ENCODE results near the gene EVX1. TPM values are rescaled to one million over a fixed set of nuclear protein-coding genes. Genes with fewer than 3 reads are reported as not detected.

The EVX1 gene
- total RNA-seq, 1 donor from 2014 or later: 5.6 TPM

DNA sequence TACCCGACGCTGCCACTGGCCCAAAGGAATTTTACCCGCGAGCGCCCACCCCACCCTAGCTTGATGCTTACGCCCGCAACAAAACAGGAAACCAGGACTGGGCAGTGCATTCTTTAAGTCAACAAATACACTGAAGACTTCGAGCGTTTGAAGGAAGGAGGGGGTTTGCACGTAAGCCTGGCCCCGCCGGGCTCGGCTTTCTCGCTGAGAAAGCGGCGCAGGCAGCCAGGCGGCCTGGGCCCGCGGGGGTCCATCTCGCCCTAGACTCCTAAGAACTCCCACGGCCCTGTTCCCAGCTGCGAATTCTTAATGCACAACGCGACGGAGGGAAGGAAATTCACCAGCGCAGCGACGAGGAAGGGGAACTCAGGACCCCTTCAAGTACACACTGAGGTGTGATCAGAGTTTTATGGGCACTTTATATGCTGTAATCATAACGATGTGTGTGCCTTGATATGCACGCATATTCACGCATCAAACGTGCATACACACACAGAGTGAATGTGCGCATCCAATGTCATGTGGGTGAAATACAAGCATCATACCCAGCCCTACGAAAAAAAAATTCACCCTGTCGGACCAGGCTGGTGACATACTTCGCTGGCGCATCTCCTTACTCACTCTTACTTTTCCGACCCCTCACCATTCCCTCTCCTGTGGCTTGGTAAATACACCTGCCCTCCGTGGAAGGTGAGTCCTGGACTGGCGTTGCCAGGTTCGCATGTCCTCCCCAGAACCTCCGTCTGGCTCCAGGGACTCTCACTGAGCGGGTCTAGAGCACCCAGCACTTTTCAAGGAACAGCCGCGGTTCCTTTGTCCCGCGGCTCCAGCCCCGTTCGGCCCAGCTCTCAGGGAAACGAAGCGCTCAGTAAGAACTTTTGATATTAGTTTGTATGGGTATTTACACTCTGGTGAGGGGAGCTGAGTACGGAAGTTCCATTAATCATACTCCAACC lies 37.0 kb upstream of the EVX1 start:
- DNase-seq (ENCODE audit: low spot score): no peak

DNA sequence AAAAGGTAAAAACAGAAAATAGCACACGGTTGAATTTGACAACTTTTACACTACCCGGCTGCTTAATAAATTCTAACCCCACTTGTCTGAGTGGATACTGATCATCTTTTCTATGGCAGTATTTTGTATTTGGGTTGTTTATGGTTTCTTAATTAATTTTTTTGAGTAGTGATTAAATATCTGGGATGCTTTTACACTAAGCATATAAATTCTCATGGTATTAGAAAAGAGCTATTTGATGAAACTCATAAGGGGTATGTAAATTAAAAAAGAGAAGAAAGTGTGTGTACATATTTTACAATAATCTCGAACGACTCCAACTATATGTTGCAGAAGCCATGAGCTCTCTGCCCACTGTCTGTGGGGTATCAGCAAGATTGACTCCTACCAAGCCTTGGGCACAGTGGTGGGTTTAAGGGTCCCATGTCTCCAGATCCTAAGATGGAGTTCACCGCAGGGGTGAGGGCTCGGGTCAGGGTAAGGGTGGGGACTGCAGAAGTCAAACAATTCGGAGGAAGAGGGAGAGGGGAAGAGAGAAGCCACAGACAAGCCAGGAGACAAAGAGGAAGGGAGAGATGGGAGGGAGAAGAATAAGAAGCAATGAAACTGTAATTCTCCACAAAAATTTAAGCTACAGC lies 35.1 kb upstream of the EVX1 start:
- DNase-seq (ENCODE audit: low spot score): no peak

- no peak for DNase-seq (ENCODE audit: low spot score)
Observed at GRCh38 chr7:27208998-27209397, 33.6 kb upstream of the EVX1 start.

- DNase-seq (ENCODE audit: low spot score): no peak
Observed at GRCh38 chr7:27209933-27210440, 32.6 kb upstream of the EVX1 start.

- no peak for DNase-seq (ENCODE audit: low spot score)
Observed at GRCh38 chr7:27210441-27211083, 32.0 kb upstream of the EVX1 start.

- no peak for DNase-seq (ENCODE audit: low spot score)
Observed at GRCh38 chr7:27211084-27211446, 31.5 kb upstream of the EVX1 start.

- no peak for DNase-seq (ENCODE audit: low spot score)
Observed at GRCh38 chr7:27211764-27212204, 30.8 kb upstream of the EVX1 start.

DNA sequence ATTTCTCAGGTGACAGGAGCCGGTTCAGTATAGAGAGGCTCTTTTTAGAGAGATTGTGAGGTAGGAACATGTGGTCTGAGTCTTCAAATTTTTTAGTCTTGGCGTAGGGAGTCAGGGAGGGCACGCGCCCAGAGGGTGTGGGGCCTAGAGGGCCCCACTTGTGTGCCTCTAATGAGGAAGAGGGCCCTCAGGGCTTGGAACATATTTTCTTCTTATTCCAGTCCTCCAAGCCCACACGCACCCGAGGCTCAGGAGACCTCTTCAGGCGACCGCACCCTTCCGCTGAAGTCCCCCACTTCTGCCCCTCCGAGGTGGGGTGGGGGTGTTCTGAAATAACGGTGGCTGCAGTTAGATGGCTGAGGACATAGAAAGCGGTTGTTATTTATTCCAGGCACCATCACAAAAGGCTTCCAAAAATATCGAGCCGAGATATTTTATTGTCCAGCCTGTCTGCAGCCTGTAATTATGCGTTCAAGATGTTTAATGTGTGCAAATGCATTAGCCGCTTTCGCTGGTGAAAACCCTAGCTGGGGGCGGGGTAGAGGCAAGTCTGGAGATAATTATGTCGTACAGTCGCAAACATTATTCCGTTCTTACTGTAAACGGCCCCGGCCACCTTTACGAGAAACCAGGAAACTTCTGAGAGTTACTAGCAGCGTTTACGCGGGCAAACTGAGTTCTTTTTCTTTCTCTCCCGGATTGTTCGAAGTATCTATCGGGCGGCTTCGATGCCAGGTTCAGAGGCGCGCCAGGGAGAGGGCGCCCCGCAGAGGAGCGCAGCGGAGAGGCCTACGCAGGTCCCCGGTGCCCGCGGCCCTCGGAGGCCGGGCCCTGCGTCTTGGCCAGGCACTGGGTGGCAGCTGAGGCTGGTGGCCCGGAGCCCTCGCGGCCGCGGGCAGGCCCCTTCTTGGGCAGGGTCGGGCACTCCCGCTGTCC lies 29.8 kb upstream of the EVX1 start:
- DNase-seq (ENCODE audit: low spot score): no peak

- no peak for DNase-seq (ENCODE audit: low spot score)
Observed at GRCh38 chr7:27213433-27214238, 29.0 kb upstream of the EVX1 start.

DNA sequence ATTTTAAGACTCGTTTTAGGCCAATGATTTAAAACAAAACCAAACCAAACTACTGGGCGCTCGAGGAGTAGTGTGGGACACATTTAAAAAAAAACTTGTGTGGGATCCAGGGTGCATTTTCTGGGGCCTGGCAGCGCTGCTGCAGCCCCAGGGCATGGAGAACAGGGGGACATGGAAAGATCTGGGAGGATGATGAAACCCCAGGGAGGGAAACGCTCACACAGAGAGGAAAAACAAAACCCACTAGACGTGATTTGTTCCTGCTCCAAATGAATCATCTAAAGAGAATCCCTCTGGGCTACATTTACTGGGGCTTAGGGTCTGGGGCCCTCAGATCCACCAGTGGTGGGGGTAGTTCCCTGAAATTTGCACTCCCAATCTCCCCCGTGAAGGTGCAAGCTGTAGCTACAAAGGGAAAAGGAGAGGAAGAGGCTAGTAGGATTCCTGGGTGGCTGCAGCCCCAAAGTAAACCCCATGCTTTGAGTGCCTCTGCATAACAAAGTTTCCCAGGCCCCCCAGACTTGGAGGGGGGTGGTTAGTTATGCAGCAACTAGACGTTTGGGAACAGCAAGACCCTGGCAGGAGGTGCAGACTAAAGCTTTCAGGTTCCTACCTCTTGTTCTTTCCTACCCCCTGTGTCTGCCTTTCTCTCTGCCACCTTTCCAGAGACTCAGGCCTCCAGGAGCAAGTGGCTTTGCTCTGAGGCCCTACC lies 28.2 kb upstream of the EVX1 start:
- DNase-seq (ENCODE audit: low spot score): no peak

DNA sequence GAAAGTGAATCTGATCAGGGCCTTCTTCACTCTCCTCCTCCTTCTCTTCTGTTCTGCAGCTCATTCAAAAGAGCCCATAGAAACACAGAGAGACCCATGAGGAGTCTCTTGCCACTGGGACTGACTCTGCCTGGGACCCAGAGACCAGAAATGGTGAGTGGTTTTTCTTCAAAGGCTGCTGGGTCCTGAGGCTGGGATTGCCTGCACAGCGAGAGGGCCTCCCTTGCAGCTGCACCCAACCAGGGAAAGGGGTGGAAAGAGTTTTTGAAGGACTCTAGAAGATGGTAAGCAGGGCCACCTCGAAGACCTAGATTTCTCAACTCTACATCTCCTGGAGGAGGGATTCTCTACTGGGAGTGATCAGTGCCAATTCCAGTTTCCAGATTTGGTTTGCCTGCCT lies 27.2 kb upstream of the EVX1 start:
- no peak for DNase-seq (ENCODE audit: low spot score)

DNA sequence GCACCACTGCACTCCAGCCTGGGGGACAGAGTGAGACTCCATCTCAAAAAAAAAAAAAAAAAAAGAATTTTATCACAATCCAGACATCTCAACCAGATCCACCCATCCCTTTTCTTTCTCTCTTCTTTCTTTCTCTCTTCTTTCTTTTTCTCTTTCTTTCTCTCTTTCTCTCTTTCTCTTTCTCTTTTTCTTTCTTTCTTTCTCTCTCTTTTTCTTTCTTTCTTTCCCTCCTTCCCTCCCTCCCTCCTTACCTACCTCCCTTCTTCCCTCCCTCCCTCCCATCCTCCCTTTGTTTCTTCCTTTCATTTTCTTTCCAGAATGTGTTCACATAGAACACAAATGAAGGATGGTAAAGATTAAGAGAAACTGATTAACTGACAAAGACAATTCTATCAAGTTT lies 24.7 kb upstream of the EVX1 start:
- DNase-seq (ENCODE audit: low spot score): no peak

DNA sequence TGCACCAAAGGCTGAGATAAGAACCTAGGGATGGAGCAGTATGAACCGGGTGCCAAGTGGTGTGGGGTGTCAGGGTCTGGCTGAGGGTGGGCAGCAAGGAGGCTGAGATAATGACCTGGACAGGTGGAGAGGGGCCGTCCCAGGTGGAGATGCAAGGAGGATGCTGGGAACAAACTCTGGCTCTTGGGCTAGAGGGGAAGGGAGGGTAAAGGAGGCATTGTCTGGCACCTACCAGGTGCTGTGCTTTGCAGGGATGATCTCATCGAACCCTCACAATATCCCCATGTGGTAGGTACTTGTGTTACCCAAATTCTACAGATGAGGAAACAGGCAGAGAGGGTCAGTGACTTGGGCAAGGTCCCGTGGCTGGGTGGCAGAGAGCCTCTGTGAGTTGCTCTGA lies 22.8 kb upstream of the EVX1 start:
- no peak for DNase-seq (ENCODE audit: low spot score)

GRCh38 chr7:27220440-27220955 lies 22.1 kb upstream of the EVX1 start:
- no peak for DNase-seq (ENCODE audit: low spot score)

DNA sequence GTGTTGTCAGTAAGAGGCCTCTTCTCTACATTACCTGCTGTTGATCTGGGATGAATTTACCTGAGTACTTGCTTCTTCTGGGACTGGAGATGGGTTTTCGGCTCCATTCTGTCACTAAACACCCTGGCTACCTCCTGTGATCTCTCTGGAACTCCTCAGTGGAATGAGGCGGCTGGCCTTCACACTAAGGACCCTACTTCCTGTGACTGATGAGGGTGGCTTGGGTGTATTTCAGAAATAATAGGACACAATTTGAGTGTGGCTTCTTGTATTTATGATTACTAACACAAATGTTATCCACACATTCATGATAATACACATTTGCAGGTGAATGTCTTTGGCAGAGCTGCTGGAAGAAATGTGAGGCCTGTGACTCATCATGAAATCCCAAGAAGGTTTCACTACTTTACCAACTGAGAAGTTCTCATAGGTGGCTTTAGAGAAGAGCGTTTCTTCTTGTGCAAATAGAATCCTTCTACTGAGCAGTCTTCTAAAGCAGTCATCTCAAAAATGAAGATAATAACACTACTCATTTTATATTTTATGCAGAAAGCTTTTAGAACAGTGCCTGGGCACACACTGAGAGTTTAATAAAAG lies 21.3 kb upstream of the EVX1 start:
- no peak for DNase-seq (ENCODE audit: low spot score)

DNA sequence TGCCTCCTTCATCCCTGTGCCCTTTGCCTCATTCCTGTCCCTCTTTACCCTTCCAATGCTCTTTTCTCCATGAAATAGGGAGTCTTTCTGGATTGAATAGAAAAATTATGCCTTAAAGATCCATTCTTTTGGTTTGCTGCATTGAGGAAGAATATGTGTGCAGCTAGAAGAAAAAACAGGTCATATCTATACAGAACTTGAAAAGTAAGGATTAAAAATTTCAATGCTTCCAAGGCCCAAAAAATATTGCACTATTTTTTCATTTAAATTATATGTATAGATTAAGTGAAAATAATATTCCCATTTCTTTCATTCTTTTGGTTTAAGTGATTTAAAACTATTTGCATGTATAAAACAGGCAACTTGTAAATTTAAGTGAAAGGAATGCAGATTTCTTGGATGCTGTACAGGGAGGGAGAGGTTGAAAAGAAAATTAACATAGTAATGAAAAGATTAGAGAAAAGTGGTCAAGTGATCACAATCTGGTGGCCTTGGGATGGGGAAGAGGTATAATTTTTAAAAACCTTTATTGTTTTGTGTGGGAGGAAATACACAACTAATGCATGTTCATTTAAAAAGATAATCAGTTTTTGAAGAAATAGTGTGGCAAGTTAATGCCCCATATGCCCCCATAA lies 18.5 kb upstream of the EVX1 start:
- DNase-seq (ENCODE audit: low spot score): no peak

- no peak for DNase-seq (ENCODE audit: low spot score)
Observed at GRCh38 chr7:27224983-27225934, 17.3 kb upstream of the EVX1 start.

GRCh38 chr7:27229448-27229847 lies 13.2 kb upstream of the EVX1 start:
- DNase-seq (ENCODE audit: low spot score): no peak

Measured in ureter (tissue), 1 donor.